ENCODE measurements around the gene IL26. TPM values are rescaled to one million over a fixed set of nuclear protein-coding genes. Genes with fewer than 3 reads are reported as not detected.

IL26 gene
- total RNA-seq, 1 donor from 2014 or later: not detected

- ChIA-PET CTCF (no interaction called here), POLR2A (no interaction called here)
- Mint-ChIP-seq H3K27ac (no peak overlapping the region), H3K9me3 (no peaks in the 10 kb centered on the region), H3K27me3 (peaks cover 9% of the 10 kb centered on the region), H3K4me1 (no peaks in the 10 kb centered on the region), H3K4me3 (no peak overlapping the region), H3K36me3 (ENCODE audit: low read depth) (no peaks in the 10 kb centered on the region)
- intact Hi-C loops (cut with micrococcal nuclease): no loop called here
- ATAC-seq (ENCODE audit: low read depth) (no peak), DNase-seq (no peak)
- TF ChIP-seq CTCF (IDR thresholded peaks at IDR 0.05): no peak
Observed at GRCh38 chr12:68206446-68206845, 19.2 kb downstream of the IL26 start.

GRCh38 chr12:68203460-68203875 is 22.1 kb downstream of the IL26 start:
- Mint-ChIP-seq H3K36me3 (ENCODE audit: low read depth) (no peaks in the 10 kb centered on the region), H3K4me1 (no peaks in the 10 kb centered on the region), H3K4me3 (no peak overlapping the region), H3K27me3 (peaks cover 4% of the 10 kb centered on the region), H3K27ac (no peak overlapping the region), H3K9me3 (no peaks in the 10 kb centered on the region)
- ATAC-seq (ENCODE audit: low read depth) (no peak), DNase-seq (no peak)
- intact Hi-C loops (cut with micrococcal nuclease): no loop called here
- TF ChIP-seq CTCF (IDR thresholded peaks at IDR 0.05): no peak
- ChIA-PET CTCF (no interaction called here), POLR2A (no interaction called here)

GRCh38 chr12:68200854-68201253 is 24.8 kb downstream of the IL26 start:
- POLR2A ChIA-PET: no interaction called here

GRCh38 chr12:68199127-68199526 is 26.5 kb downstream of the IL26 start:
- Mint-ChIP-seq H3K9me3 (no peaks in the 10 kb centered on the region), H3K27me3 (no peaks in the 10 kb centered on the region), H3K27ac (no peak overlapping the region), H3K4me3 (no peak overlapping the region), H3K4me1 (no peaks in the 10 kb centered on the region), H3K36me3 (ENCODE audit: low read depth) (no peaks in the 10 kb centered on the region)
- ATAC-seq (ENCODE audit: low read depth): no peak
- DNase-seq: no peak
- no peak for TF ChIP-seq CTCF (IDR thresholded peaks at IDR 0.05)
- intact Hi-C loops (cut with micrococcal nuclease): no loop called here
- POLR2A ChIA-PET: no interaction called here
- CTCF ChIA-PET: no interaction called here

More at GRCh38 chr12:68200854-68201253, 24.8 kb downstream of the IL26 start:
- intact Hi-C loops (cut with micrococcal nuclease): no loop called here
- no peaks in the 10 kb centered on the region for H3K27me3 Mint-ChIP-seq
- H3K9me3 Mint-ChIP-seq: no peaks in the 10 kb centered on the region
- DNase-seq (no peak), ATAC-seq (ENCODE audit: low read depth) (no peak)
- no peaks in the 10 kb centered on the region for H3K36me3 Mint-ChIP-seq (ENCODE audit: low read depth)
- H3K27ac Mint-ChIP-seq: no peak overlapping the region
- TF ChIP-seq CTCF (IDR thresholded peaks at IDR 0.05): no peak
- no peak overlapping the region for H3K4me3 Mint-ChIP-seq
- no peaks in the 10 kb centered on the region for H3K4me1 Mint-ChIP-seq
- CTCF ChIA-PET: no interaction called here

- DNase-seq (no peak), ATAC-seq (ENCODE audit: low read depth) (no peak)
- ChIA-PET POLR2A (no interaction called here), CTCF (no interaction called here)
- Mint-ChIP-seq H3K9me3 (no peaks in the 10 kb centered on the region), H3K4me3 (no peak overlapping the region), H3K27me3 (no peaks in the 10 kb centered on the region), H3K27ac (no peak overlapping the region), H3K36me3 (ENCODE audit: low read depth) (no peaks in the 10 kb centered on the region), H3K4me1 (no peaks in the 10 kb centered on the region)
- intact Hi-C loops (cut with micrococcal nuclease): no loop called here
- TF ChIP-seq CTCF (IDR thresholded peaks at IDR 0.05): no peak
Observed at GRCh38 chr12:68198507-68199086, 27.0 kb downstream of the IL26 start.
